Kidney (tissue), 14 donors: Measurements from ENCODE around the gene PBX2. TPM values are rescaled to one million over a fixed set of nuclear protein-coding genes. Genes with fewer than 3 reads are reported as not detected.
A peak's percentile ranks its signal among the peaks of the same experiment; 100 is the strongest.

ENCODE experiments used
- DNase-seq, 5 donors: peaks; one replicate each; pipeline ENCODE4 v3.0.0-alpha.2; 2013 to 2020
- FAIRE-seq: peaks from 2 replicates; lab custom pipeline; 2012; peaks lifted over from hg19 to GRCh38; lab: Jason Lieb, UNC
- H3K27ac ChIP-seq, 2 donors: one replicate each; pipeline ENCODE4 v1.7.0; 2013; ENCODE audit warnings: low read depth in 2 of 2, low read length in 2 of 2, inconsistent platforms in 1 of 2
- H3K27me3 ChIP-seq: one replicate; pipeline ENCODE4 v1.7.1; 2013; ENCODE audit warnings: low read length, inconsistent platforms; ENCODE audit not compliant: control insufficient read depth, insufficient read depth
- H3K36me3 ChIP-seq, 3 donors: one replicate each; pipeline versions ENCODE4 v1.7.0 to v1.7.1; 2013; ENCODE audit warnings: low read length in 3 of 3, control low read depth in 1 of 3, inconsistent platforms in 1 of 3; ENCODE audit not compliant: insufficient read depth in 3 of 3, control insufficient read depth in 2 of 3
- H3K4me1 ChIP-seq, 3 donors: one replicate each; pipeline versions ENCODE4 v1.7.0 to v1.7.1; 2013; ENCODE audit warnings: low read length in 3 of 3, inconsistent platforms in 1 of 3, low read depth in 1 of 3; ENCODE audit not compliant: control insufficient read depth in 2 of 3, insufficient read depth in 2 of 3
- H3K4me3 ChIP-seq, 3 donors: one replicate each; pipeline versions ENCODE4 v1.7.0 to v1.8.1; 2013; ENCODE audit warnings: low read length in 3 of 3, control low read depth in 1 of 3, inconsistent platforms in 1 of 3
- H3K9ac ChIP-seq, 3 donors: one replicate each; pipeline versions ENCODE4 v1.7.0 to v1.7.1; 2013; ENCODE audit warnings: low read length in 3 of 3, control low read depth in 1 of 3, inconsistent platforms in 1 of 3
- H3K9me3 ChIP-seq, 3 donors: one replicate each; pipeline versions ENCODE4 v1.7.0 to v1.7.1; 2013; ENCODE audit warnings: low read length in 3 of 3, control low read depth in 1 of 3, inconsistent platforms in 1 of 3; ENCODE audit not compliant: control insufficient read depth in 2 of 3, insufficient read depth in 1 of 3
- intact Hi-C: fragments of 100-400 bp; cut with DNase I; formaldehyde crosslinking; loops from one replicate; pipeline ENCODE4 v1.11.1; 2022
- polyA plus RNA-seq: library from polyadenylated mRNA; stranded (reverse); fragments of 350-450 nt; fragmentation: Illumina TruSeq; extraction: RNeasy Lipid Tissue Mini Kit (QIAGEN cat#74804); gene quantifications from one replicate; pipeline ENCODE4 v1.2.3, GENCODE V29; 2014; ENCODE audit warnings: low read depth, low replicate concordance; ENCODE audit not compliant: insufficient read depth
- total RNA-seq: library from RNA; stranded (reverse); fragmentation: NEBNext Ultra II Directional; extraction: Animal tissue kit (Norgen Biotek cat#: 25700); gene quantifications from one replicate; pipeline ENCODE4 v1.2.1, GENCODE V29; 2021
- TF ChIP-seq, protein P1 (sequence below): IDR thresholded peaks from 3 replicates; pipeline ENCODE4 v1.5.1; 2012; ENCODE audit warnings: mild to moderate bottlenecking, moderate library complexity, borderline replicate concordance; ENCODE audit not compliant: insufficient read depth; ENCODE audit errors: extremely low read depth
- donor health status: control.
- donor health status: control.
- donor health status: control.
- donor health status: control.
- donor health status: control.
- donor health status: DM: yes; HTN: yes; CAD: no.
- donor health status: Normal renal cell carcinoma (clear cell type).

Gene PBX2
- total and polyA plus RNA-seq, 2 donors from 2014 or later: 34.6 to 87.3 TPM

DNA sequence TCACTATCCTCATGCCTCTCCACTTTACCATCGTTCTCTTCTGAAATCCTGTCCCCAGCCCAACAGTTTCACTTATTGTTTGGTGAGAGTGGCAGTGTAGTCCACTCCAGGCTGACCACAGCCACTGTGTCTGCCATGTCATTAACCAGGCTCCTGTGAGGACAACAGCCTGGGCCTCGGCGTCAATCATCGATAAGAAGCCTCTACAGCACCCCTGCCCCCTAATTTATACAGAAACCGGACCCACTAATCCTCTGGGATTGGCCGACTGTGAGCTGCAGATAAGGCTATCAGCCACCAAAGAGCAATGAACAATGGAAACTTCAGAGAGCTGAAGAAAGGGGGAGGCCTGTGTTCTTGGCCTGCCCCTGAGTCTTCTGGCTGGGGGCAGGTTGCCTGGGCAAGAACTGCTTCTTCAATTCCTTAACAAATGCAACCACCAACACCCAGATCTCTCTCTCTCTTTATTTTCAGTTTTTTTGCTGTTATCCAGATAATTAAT, 22.2 kb downstream of the PBX2 start:
- intact Hi-C loops: no loop called here
- H3K9ac ChIP-seq: no peak overlapping the region
- H3K9me3 ChIP-seq: no peaks in the 10 kb centered on the region
- DNase-seq (peak in 1 of 5 donors; percentile 11), FAIRE-seq (no peak)
- H3K36me3 ChIP-seq: peaks cover 0 to 19% (median 12%) of the 10 kb centered on the region in 3 donors
- no peaks in the 10 kb centered on the region for H3K27me3 ChIP-seq
- no peak overlapping the region for H3K27ac ChIP-seq
- no peaks in the 10 kb centered on the region for H3K4me1 ChIP-seq
- TF ChIP-seq, protein P1, sequence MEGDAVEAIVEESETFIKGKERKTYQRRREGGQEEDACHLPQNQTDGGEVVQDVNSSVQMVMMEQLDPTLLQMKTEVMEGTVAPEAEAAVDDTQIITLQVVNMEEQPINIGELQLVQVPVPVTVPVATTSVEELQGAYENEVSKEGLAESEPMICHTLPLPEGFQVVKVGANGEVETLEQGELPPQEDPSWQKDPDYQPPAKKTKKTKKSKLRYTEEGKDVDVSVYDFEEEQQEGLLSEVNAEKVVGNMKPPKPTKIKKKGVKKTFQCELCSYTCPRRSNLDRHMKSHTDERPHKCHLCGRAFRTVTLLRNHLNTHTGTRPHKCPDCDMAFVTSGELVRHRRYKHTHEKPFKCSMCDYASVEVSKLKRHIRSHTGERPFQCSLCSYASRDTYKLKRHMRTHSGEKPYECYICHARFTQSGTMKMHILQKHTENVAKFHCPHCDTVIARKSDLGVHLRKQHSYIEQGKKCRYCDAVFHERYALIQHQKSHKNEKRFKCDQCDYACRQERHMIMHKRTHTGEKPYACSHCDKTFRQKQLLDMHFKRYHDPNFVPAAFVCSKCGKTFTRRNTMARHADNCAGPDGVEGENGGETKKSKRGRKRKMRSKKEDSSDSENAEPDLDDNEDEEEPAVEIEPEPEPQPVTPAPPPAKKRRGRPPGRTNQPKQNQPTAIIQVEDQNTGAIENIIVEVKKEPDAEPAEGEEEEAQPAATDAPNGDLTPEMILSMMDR: no peak
- H3K4me3 ChIP-seq: no peak overlapping the region

DNA sequence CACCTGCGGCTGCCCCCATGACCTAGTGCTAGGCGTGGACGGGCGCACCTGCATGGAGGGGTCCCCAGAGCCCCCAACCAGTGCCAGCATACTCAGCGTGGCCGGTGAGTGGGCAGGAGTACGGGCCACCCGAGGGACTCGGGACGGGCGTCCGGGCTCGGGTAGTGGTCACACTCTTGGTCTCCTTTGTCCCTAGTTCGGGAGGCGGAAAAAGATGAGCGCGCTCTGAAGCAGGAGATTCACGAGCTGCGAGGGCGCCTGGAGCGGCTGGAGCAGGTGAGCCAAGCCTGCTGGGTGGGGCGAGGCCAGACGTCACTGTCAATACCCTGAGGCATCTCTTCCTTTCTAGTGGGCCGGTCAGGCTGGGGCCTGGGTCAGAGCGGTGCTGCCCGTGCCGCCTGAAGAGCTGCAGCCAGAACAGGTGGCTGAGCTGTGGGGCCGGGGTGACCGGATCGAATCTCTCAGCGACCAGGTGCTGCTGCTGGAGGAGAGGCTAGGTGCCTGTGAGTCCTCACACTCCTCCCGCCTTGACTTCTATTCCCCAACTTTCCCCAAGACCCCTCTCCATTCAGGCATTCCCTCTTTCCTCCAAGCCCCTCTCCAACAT, 22.7 kb downstream of the PBX2 start:
- no peak overlapping the region for H3K4me3 ChIP-seq
- DNase-seq: peak in 1 of 5 donors; percentile 70
- peaks cover 0 to 19% (median 12%) of the 10 kb centered on the region in 3 donors for H3K36me3 ChIP-seq
- H3K27ac ChIP-seq: no peak overlapping the region
- H3K9ac ChIP-seq: no peak overlapping the region
- TF ChIP-seq, protein P1: no peak
- H3K9me3 ChIP-seq: no peaks in the 10 kb centered on the region
- no peak for FAIRE-seq
- no peaks in the 10 kb centered on the region for H3K4me1 ChIP-seq
- H3K27me3 ChIP-seq: no peaks in the 10 kb centered on the region
- intact Hi-C loops: no loop called here

DNA sequence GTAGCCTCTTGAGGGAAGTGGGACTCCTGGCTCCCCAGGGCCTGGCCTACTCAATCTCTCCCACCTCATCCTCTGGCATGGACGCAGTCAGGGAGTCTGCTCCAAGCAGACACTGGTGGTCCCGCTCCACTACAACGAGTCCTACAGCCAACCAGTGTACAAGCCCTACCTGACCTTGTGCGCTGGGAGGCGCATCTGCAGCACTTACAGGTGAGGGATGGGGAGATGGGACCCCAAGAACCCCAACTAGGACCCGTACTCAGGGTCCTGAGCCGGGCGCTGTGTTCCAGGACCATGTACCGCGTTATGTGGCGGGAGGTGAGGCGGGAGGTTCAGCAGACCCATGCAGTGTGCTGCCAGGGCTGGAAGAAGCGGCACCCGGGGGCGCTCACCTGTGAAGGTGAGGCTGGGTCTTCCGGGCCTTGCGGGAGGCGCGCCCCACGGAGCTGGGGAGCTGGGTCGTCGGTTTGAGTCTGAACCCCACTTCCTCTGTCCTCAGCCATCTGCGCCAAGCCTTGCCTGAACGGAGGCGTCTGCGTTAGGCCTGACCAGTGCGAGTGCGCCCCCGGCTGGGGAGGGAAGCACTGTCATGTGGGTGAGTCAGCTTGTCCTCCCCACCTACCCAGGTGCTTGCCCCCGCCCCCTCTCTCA, 23.5 kb downstream of the PBX2 start:
- DNase-seq (peak in 1 of 5 donors; percentile 79), FAIRE-seq (no peak)
- Histone ChIP-seq H3K27me3 (no peaks in the 10 kb centered on the region), H3K9me3 (no peaks in the 10 kb centered on the region), H3K27ac (no peak overlapping the region), H3K36me3 (peaks cover 0 to 19% (median 12%) of the 10 kb centered on the region in 3 donors), H3K4me3 (no peak overlapping the region), H3K4me1 (no peaks in the 10 kb centered on the region), H3K9ac (no peak overlapping the region)
- TF ChIP-seq, protein P1: no peak
- intact Hi-C loops: no loop called here
